22Rv1 (cell line): ENCODE data around the gene ATP1A4.

Experiments
- H3K27ac ChIP-seq: fragments of 450-650 bp; 2 replicates; pipeline ENCODE4 v1.5.1; 2017
- CTCF ChIP-seq: fragments of 450-650 bp; IDR thresholded peaks from 2 replicates; pipeline ENCODE4 v1.5.1; 2017; ENCODE audit warnings: mild to moderate bottlenecking
- ZFX ChIP-seq: fragments of 450-650 bp; IDR thresholded peaks from 2 replicates; pipeline ENCODE4 v1.6.1; 2017; ENCODE audit warnings: antibody characterized with exemption, borderline replicate concordance

ATP1A4 gene

GRCh38 chr1:160211046-160211790, 59.8 kb downstream of the ATP1A4 start:
- TF ChIP-seq ZFX: no peak
- TF ChIP-seq CTCF: no peak
- no peak overlapping the region; the same call in 1 of the 2 replicates for H3K27ac ChIP-seq

GRCh38 chr1:160214481-160215140, 63.2 kb downstream of the ATP1A4 start:
- H3K27ac ChIP-seq: peak overlapping the region; percentile 37
- TF ChIP-seq ZFX (no peak), CTCF (no peak)

- TF ChIP-seq CTCF: no peak
- TF ChIP-seq ZFX: no peak
- H3K27ac ChIP-seq: peak overlapping the region; percentile 37; the same call in 1 of the 2 replicates
Observed at GRCh38 chr1:160216301-160216700, 64.9 kb downstream of the ATP1A4 start.

- 0 out of 2 replicates have a peak overlapping the region, but pooled peaks have one; percentile 37 for H3K27ac ChIP-seq
Observed at GRCh38 chr1:160217481-160218051, 66.2 kb downstream of the ATP1A4 start.

GRCh38 chr1:160219062-160219929, 67.9 kb downstream of the ATP1A4 start:
- 0 out of 2 replicates have a peak overlapping the region, but pooled peaks have one; percentile 1 for H3K27ac ChIP-seq
- peak; percentile 50 for TF ChIP-seq CTCF
- no peak for TF ChIP-seq ZFX

More at GRCh38 chr1:160217481-160218051, 66.2 kb downstream of the ATP1A4 start:
- TF ChIP-seq ZFX (no peak), CTCF (no peak)

- H3K27ac ChIP-seq: no peak overlapping the region
- no peak for TF ChIP-seq ZFX
- TF ChIP-seq CTCF: no peak
Observed at GRCh38 chr1:160220301-160220700, 68.9 kb downstream of the ATP1A4 start.
